NCI-H146 (cell line): ENCODE measurements around the gene PRR19.

Source experiments
- DNase-seq: peaks from one replicate; lab custom pipeline; 2025; lab: John Stamatoyannopoulos, UW

The PRR19 gene

DNA sequence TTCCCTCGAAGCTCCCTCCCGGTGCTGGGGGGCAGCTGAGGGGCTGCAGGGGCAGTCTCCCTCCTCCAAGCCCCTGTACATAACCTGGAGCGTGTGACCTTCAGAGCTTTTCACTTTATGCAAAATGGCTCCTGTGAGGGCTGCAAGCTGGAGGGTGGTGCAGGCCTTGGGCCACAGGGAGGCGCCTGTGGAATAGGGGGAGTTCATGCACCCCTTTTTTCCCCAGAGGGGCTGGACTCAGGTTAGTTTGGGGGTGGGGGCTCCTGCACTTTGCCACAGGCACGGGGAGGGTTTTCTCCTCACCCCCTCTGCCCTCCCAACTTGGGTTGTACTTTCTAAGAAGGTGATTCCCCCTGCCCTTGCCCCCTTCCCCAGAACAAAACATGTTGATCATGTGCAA is 6.6 kb upstream of the PRR19 start:
- no peak for DNase-seq

DNA sequence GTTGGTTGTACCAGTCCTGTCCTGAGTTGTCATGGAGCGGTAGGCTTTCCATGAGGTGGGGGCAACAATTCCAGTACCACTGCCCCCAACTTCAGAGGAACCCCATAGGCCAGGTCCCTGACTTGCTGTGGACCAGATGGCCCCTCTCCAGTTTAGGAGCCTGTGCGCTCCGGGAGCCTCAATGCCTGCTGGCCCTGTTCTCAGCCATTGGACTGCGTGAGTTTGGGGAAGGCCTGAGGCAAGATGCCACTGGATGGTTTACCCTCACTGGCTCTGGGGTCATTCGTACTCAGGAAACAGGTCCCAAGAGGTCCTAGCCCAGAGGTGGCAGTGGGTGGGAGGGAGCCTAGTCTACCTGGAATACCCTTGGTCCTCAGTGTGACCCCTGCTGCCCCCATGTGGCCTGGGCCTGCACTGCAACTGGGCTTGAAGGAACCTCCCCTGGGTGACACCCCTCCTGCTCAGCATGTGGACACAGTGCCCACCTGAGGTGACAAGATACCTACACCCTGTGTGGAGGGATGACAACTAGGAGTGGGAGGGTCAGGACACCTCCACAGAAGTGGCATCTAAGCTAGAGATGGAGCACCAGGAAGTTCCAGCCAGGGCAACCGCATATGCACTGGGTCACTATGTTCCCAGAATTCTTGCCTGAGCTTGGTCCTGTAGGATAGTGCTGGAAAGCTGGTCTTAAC is 6.0 kb upstream of the PRR19 start:
- peak; percentile 82 for DNase-seq

DNA sequence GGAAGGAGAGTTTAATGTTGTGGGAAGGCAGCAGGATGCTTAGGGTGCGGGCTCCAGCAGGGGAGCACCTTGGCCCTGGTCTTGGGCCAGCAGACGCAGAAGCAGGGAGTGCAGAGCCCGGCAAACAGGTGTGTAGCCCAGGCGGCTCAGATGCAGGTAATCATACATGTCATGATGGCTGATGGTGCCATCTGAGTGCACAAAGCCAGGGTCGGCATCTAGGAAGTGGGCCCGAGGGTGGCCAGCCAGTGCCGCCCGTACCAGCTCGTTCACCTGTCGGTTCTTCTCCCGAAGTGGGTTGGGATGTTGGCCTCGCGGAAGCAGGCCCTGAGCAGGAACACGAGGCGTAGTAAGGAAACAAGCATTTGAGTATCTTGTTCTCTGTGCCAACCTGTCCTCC is 4.9 kb upstream of the PRR19 start:
- no peak for DNase-seq

DNA sequence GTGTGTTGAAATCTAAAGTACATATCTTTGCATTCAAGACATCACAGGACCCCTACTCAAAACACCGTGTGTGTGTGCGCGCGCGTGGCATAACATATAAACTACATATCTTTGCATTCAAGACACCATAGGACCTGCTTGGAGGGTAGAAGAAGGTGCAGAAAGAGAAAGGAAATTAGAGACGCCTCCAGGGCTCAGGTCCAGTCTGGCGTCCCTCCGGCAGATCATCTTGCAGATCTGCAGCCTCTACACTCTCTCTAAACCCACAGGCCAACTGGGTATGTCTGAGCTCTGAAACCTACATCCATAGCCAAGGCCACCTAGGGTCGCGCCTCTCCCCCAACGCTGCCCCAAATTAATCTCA is 1.2 kb downstream of the PRR19 start:
- DNase-seq = peak; percentile 66

DNA sequence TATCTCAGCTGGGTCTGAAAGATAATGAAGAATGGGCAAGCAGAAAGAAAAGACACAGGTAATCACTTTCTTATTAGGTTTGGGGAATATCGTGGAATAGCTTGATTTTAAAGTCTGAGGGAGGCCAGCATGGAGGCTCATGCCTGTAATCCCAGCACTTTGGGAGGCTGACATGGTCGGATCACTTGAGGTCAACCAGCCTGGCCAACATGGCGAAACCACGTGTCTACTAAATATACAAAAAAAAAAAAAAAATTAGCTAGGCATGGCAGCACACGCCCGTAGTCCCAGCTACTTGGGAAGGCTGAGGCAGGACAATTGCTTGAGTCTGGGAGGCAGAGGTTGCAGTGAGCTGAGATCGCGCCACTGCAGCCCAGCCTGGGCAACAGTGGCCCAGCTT is 1.9 kb downstream of the PRR19 start:
- peak; percentile 36 for DNase-seq

DNA sequence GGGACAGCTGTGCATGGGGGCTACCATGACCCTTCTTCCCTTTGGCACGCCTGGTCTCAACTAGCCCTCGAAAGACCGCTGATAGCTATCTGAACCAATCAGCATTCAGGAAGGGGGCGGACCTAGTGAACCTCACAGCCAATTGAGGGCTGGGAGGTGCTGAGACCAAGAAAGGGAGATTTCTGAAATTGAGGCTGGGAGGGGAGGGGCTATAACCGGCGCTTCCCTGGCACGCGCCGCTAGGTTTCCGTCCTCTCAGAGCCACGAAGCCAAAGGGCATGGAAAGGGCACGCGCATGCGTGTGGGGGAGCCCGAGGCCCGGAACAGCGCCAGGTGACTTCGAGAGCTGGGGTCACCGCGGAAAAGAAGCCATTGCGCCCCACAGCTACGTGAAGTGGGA is 4.7 kb downstream of the PRR19 start:
- no peak for DNase-seq

DNA sequence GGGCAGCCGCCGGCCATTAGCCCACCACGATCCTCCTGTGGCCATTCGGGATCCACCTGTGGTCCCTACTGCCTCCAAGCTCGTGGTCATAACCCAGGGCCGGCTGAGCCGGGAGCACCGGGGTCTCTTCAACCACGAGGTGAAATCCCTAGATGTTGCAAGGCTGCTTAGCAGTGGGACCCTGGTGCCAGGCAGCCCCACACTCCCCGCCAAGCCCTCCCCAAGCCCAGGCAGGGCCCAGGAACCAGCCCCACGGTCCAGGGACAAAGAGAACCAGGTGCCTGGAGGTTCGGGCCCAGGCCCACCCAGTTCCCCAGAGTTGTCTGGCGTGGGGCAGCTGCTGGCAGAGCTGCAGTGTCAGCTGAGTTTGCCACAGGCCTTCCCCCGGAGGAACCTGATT is 7.8 kb downstream of the PRR19 start:
- DNase-seq = no peak

DNA sequence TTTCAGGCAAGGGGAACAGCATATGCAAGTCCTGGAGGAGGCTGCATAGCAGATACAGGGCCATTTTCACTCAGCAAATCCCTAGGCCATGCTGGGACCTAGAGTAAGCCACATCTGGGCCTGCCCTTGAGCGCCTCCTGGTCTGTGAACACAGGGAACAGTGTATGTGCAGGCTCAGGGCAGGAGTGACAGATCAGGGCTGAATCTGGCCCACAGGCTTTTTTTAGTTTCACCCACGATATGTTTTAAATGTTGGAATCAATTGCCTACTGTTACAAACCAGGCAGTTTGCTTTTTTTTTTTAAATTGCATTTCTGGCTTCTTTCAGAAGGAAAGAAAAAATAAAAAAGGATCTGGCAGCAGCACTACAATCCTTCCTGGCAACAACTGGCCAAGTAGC is 9.7 kb downstream of the PRR19 start:
- DNase-seq = no peak

DNA sequence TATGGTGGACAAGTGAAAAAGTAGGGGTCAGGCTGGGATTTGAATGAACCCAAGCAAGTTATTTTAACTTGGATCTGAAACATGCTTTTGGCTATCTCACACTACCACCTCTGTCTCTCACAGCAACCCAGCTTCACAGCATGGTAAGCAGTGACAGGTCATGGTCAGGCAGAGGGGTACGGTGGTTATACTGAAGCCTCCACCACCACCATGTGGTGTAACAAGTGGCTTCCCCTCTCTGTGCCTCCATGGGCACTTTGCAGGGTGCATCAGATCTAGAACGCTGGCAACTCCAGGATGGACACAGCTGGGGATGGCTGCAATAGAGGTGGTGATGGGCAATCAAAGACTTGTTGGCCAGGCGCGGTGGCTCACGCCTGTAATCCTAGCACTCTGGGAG is 10.4 kb downstream of the PRR19 start:
- DNase-seq = no peak

DNA sequence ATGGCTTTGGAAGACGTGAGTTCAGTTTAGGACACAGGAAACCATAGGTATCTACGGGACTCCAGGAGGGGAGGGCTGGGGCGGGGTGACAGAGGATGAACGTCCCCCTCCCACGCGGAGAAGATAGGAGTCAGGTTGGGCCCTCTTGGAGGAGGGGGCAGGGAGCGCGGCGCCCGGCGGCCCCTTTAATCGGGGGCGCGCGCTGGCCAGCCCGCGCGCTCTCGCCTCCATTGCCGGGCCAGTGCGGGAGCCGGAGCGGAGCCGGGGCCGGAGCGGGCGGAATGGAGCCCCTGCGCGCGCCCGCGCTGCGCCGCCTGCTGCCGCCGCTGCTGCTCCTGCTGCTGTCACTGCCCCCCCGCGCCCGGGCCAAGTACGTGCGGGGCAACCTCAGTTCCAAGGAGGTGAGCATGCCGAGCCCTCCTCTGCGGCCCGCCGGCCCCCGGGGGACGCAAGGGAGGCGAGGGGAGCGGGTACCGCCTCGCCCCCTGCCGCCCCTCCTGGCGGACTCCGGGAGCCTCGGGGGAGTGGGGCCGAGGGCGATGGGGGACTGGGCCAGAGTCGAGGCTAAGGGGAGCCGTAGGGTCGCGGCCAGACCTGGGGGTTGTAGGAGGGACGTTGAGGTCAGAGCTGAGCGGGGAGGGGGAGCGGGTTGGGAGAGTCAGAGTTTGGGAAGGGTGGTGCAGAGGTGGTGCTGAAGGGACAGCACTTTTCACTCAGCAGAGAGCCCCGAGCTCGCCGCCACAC is 11.3 kb downstream of the PRR19 start, which contains the start of gene TMEM145:
Gene TMEM145 (plus strand): TSS at position 214 of the 744 bp plus-strand sequence. CDS start 68 bp downstream, at position 282.
- peak; percentile 72 for DNase-seq

DNA sequence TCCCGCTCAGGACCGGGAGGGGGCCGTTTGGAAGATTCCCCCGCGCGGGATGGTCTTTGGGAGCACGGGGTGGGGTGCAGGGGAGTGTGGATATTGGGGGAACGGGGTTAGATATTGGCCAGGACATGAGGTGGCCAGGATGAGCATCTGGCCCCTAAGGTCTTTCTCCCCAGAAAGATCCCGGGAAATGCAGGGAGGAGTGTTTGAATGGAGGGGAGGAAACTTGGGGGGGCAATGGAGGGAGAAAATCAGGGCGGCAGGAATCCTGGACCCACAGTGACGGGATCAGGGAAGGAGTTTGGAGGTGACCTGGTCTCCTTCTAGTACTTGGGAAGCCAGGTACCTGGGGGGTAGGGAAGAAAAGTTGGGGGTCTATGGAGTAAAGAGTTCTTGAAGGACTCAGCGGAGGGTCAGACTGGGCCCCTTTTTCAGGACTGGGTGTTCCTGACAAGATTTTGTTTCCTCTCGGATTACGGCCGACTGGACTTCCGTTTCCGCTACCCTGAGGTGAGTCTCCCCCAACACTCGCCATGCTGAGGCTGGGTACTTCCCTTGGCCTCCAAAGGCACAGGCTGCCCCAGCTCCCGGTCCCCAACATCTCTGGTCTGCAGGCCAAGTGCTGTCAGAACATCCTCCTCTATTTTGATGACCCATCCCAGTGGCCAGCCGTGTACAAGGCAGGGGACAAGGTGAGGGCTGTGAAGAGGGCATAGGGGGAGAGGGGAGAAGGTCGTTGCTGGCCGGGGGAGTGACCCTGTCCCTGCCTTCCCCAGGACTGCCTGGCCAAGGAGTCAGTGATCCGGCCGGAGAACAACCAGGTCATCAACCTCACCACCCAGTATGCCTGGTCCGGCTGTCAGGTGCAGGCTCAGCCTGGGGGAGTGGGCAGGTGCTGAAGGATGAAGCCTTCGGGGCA is 12.2 kb downstream of the PRR19 start:
- no peak for DNase-seq

DNA sequence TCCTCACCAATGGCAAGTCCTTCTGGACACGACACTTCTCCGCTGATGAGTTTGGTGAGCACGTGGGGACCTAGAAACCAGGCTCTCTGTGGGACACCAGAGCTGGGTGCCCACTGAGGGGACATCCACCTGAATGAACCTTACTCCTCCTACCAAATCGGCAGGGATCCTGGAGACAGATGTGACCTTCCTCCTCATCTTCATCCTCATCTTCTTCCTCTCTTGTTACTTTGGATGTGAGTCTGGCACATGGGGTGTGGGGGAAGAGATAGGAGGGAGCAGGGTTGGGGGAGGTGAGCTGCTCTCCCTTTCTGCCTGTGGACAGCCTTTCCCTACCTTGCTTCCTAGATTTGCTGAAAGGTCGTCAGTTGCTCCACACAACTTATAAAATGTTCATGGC is 13.1 kb downstream of the PRR19 start:
- DNase-seq = no peak

DNA sequence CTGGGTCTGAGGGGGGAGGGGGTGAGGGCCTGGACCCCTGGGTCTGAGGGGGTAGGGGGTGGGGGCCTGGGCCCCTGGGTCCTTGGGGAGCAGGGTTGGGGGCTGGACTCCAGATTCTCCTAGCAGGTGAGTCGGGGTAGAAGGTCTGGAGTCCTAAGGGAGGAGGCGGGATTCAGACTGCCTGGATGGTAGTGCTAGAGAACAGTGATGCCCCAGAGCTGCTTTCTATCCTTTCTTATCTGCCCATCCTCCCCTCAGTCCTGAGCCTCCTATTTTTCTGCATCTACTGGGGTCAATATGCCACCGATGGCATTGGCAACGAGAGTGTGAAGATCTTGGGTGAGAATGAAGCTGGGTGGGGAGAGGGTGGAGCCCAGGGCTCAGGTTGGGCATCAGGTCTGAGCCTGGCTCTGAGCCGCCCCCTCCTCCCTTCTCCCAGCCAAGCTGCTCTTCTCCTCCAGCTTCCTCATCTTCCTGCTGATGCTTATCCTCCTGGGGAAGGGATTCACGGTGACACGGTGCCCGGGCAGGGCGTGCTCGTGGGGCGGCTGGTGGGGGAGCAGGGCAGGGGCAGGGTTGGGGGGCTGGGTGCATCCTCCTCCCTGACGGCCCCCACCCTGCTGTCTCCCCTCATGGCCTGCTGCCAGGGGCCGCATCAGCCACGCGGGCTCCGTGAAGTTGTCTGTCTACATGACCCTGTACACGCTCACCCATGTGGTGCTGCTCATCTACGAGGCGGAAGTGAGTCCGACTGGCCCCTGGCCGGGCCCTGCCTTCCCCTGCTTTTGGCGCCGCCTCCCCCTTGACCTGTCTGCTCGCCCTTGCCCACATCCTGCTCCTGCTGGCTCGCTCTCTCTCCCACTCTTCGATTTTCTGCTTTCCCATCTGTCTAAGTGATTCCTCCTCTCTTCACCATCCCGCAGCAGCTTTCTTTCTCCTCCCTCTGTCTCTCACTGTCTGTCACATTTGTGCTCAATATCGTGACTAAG is 14.6 kb downstream of the PRR19 start:
- no peak for DNase-seq

DNA sequence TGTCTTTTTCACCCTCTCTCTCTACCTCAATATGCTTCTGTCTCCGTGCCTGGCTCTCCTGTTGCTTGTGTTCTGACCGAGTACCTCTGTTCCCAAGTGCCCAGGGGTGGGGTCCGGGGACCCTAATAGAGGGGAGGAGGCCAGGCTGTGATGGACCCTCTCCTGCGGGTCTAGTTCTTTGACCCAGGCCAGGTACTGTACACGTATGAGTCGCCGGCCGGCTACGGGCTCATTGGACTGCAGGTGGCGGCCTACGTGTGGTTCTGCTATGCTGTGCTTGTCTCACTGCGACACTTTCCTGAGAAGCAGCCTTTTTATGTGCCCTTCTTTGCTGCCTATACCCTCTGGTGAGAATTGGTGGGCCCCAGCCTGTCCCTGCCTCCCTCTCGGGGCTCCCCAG is 15.6 kb downstream of the PRR19 start:
- no peak for DNase-seq

DNA sequence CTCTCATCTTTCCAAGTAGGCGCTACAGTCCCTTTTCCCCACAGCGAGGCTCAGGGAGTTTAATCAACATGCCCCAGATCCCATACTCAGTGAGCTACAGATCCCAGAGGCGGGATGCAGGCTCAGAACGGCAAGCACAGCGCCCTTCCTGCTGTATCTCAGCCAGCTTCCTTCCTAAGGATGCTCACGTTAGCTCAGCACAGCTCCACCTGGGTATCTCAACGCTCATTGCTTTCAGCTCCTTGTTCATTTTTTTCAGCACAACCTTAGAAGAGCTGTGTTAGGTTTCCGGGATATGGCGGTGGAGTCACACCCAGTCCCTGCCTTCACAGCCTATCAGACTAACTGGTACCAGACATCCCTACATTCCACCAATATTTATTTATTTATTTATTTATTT is 20.4 kb downstream of the PRR19 start:
- no peak for DNase-seq

DNA sequence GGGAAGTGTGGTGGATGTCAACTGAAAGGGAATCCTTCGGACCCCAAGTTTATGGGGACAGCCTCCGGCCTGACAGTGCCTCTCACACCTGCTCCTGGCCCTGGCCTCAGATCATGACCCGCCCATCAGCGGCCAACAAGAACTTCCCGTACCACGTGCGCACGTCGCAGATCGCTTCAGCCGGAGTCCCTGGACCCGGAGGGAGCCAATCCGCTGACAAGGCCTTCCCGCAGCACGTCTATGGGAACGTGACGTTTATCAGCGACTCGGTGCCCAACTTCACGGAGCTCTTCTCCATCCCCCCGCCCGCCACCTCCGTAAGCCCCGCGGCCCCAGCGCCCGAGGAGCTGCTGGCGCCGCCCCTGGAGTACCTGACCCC is 21.5 kb downstream of the PRR19 start:
- no peak for DNase-seq

DNA sequence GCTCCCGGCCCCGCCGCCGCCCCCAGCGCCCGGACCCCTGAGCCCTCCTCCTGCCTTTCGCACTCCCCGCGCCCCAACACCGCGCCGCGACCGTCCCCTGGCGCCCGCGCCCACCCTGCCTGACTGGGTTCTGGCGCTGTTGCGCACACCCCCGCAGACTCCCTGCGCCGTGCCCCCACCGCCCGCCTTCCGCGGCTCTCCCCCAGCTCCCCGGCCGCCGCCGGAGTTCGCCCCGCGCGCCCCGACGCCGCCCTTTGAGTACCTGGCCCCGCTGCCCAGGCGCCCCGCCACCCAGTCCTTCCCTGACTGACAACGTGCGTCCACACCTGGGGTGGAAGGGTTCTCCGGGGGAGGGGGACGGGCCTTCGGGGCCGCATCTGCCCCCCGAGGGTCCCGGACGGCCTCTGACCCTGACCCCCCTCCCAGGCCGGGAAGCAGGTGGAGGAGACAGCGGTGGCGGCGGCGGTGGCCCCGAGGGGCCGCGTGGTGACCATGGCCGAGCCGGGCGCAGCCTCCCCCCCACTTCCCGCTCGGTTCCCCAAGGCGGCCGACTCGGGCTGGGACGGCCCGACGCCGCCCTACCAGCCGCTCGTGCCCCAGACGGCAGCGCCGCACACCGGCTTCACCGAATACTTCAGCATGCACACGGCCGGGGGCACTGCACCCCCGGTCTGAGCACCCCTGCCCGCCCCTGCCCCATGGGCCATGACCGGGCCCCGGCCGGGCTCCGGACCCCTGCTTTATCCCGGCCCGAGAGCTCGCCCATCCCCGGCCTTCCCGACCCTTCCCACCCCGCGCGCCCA is 22.1 kb downstream of the PRR19 start:
- DNase-seq = no peak

DNA sequence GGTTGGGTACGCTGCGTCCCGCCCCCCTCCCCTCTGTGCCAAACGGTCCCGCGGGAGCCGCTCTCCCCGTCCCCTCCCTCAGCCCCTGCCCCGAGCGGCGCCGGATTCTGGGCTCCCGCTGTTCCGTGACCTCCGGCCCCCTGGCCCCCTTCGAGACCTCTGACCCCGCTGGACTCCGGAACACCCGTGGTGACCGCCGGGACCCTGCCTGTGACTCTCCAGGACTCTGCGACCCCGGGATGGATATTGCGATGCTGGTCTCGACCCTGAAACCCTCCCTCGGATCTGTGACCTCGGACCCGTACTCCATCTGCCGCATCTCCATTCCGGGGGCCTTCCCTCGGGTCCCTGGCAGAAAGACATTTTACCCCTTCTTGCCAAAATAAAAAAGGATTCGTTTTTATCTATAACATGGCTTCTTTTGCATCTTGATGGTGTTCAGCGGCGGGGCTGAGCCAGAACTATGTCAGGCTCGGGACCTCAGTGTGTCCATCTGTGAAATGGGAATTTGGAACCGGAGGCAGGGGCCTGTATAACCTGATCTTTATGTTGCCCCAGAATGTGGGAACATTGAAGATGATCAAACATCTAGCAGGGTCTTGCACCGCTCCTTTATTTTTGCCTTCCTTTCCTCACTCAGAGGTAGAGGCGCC is 22.8 kb downstream of the PRR19 start:
- no peak for DNase-seq

DNA sequence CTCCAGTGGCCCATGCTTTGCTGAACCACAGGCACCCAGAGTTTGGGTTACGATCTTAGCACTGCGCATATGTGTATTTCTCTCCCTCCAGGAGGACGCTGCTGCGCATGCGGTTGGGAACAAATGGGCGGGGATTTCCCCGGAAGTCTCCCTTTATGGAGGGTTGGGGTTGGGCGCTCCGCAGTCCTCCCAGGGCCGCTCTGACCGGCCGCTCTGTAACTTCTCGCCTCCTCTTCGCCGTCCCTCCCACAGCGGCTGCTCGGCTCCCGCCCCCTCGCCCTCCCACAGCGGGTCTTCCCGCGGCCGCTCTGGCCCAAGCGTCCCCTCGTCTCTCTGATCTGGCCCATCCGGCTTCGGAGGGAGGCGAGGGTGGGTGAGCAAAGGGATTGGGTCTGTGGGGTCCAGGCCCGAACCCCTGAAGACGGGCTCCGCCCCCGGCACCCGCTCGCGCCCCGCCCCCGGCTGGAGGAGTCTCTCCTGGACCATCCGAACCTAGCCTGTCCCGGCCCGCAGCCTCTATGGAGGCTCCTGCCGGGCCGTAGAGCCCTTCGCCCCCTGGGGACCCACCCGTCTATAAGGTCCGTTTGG is 23.5 kb downstream of the PRR19 start, which contains the start of gene MEGF8:
Gene MEGF8 (plus strand): TSS at position 328 of the 588 bp plus-strand sequence. CDS start 609 bp downstream, outside the sequence.
- DNase-seq = peak; percentile 100
